KMS-11 (cell line): ENCODE data around the gene NXPH3.

Source experiments
- H2AFZ ChIP-seq: fragments of 200-600 bp; sonication (generic); 2 replicates; pipeline ENCODE4 v1.6.1; 2016; ENCODE audit warnings: antibody characterized with exemption, mixed run types, low read depth
- H3K27ac ChIP-seq: fragments of 200-600 bp; sonication (generic); 2 replicates; pipeline ENCODE4 v1.6.1; 2016; ENCODE audit warnings: mild to moderate bottlenecking, mixed run types
- H3K27me3 ChIP-seq: fragments of 200-600 bp; sonication (generic); 2 replicates; pipeline ENCODE4 v1.6.1; 2017; ENCODE audit warnings: mild to moderate bottlenecking, low read depth, mixed run types, moderate library complexity; ENCODE audit not compliant: insufficient read depth
- H3K36me3 ChIP-seq: fragments of 200-600 bp; sonication (generic); 2 replicates; pipeline ENCODE4 v1.6.1; 2017; ENCODE audit warnings: mild to moderate bottlenecking, mixed run types; ENCODE audit not compliant: insufficient read depth
- H3K4me1 ChIP-seq: fragments of 200-600 bp; sonication (generic); 2 replicates; pipeline ENCODE4 v1.6.1; 2016; ENCODE audit warnings: mild to moderate bottlenecking, low read depth, mixed run types; ENCODE audit not compliant: poor library complexity, severe bottlenecking
- H3K4me2 ChIP-seq: fragments of 200-600 bp; sonication (generic); 2 replicates; pipeline ENCODE4 v1.7.0; 2016; ENCODE audit warnings: mild to moderate bottlenecking, mixed run types
- H3K4me3 ChIP-seq: fragments of 200-600 bp; sonication (generic); IDR thresholded peaks from 2 replicates; pipeline ENCODE4 v1.6.1; 2017; ENCODE audit warnings: low read depth, low read length, mixed read lengths; ENCODE audit not compliant: insufficient read depth
- H3K79me2 ChIP-seq: fragments of 200-600 bp; sonication (generic); 2 replicates; pipeline ENCODE4 v1.6.1; 2016; ENCODE audit warnings: low read depth, mixed run types; ENCODE audit not compliant: insufficient read depth
- H3K9ac ChIP-seq: fragments of 200-600 bp; sonication (generic); 2 replicates; pipeline ENCODE4 v1.6.1; 2016; ENCODE audit warnings: mild to moderate bottlenecking, mixed run types
- H4K20me1 ChIP-seq: fragments of 200-600 bp; sonication (generic); 2 replicates; pipeline ENCODE4 v1.6.1; 2016; ENCODE audit warnings: mild to moderate bottlenecking, mixed run types; ENCODE audit not compliant: insufficient read depth
- TF ChIP-seq, protein P1 (sequence below): fragments of 200-600 bp; sonication (generic); conservative IDR thresholded peaks from 2 replicates; pipeline ENCODE4 v1.6.1; 2017; ENCODE audit warnings: low read depth, mild to moderate bottlenecking, antibody characterized with exemption, low read length, moderate library complexity, mixed read lengths

Gene NXPH3

DNA sequence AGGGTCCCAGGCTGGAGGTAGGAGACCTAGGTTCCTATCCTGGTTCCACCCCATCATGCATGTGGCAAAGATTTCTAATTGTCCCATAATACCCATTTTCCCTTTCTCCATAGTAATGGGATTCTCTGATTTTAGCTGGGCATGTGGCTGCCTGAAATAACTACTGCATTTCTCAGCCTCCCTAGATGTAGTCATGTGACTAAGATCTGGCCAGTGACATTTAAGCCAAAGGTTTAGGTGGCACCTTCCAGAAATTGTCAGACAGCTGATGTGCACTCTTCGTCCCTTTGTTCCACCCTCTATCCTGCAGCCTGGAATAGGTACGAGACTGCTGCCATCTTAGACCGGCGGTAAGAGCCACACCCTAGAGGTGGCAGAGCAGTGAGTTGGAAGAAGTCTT lies 8.2 kb downstream of the NXPH3 start:
- no peaks in the 10 kb centered on the region for H3K4me1 ChIP-seq
- no peak overlapping the region for H3K27ac ChIP-seq
- no peaks in the 10 kb centered on the region for H3K36me3 ChIP-seq
- H3K27me3 ChIP-seq = no peaks in the 10 kb centered on the region
- H4K20me1 ChIP-seq = no peaks in the 10 kb centered on the region
- H3K4me2 ChIP-seq = no peak overlapping the region
- no peak overlapping the region for H3K4me3 ChIP-seq
- H3K9ac ChIP-seq = no peak overlapping the region
- H2AFZ ChIP-seq = no peak overlapping the region
- no peaks in the 10 kb centered on the region for H3K79me2 ChIP-seq
- TF ChIP-seq, protein P1, sequence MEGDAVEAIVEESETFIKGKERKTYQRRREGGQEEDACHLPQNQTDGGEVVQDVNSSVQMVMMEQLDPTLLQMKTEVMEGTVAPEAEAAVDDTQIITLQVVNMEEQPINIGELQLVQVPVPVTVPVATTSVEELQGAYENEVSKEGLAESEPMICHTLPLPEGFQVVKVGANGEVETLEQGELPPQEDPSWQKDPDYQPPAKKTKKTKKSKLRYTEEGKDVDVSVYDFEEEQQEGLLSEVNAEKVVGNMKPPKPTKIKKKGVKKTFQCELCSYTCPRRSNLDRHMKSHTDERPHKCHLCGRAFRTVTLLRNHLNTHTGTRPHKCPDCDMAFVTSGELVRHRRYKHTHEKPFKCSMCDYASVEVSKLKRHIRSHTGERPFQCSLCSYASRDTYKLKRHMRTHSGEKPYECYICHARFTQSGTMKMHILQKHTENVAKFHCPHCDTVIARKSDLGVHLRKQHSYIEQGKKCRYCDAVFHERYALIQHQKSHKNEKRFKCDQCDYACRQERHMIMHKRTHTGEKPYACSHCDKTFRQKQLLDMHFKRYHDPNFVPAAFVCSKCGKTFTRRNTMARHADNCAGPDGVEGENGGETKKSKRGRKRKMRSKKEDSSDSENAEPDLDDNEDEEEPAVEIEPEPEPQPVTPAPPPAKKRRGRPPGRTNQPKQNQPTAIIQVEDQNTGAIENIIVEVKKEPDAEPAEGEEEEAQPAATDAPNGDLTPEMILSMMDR = no peak

DNA sequence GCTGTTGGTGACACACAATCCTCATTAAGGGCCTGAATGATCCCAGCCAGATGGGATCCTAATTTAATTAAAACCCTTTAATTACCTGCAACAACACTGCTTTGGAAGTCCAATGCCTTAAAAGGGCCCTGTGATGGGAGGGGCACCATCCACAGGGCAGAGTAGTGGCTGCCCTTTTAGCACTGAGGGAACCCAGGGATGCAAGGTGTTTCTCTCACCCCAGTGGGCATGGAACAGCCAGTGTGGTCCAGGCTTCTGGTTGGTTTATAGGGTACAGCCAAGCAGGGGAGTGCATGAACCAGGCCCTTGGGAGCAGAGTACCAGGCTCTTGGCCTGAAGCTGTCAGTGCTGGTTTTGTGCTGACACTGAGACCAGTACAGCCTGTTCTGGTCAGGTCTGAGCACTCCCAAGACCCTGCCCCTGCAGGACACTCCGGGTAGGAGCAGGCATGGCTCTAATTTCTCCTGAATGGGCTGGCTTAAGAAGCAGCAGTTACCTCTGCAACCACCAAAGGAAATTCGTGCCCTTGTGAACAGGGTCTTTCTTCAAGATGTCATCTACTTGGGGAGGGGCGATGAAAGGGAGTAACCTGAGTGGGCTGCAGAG lies 9.9 kb downstream of the NXPH3 start:
- Histone ChIP-seq H3K4me1 (no peaks in the 10 kb centered on the region), H3K4me2 (no peak overlapping the region), H3K36me3 (no peaks in the 10 kb centered on the region), H3K79me2 (no peaks in the 10 kb centered on the region), H3K4me3 (no peak overlapping the region), H3K27me3 (no peaks in the 10 kb centered on the region), H3K27ac (no peak overlapping the region), H2AFZ (no peak overlapping the region), H4K20me1 (no peaks in the 10 kb centered on the region), H3K9ac (no peak overlapping the region)
- TF ChIP-seq, protein P1 = 0 out of 2 replicates have a peak, but pooled peaks have one; percentile 24

DNA sequence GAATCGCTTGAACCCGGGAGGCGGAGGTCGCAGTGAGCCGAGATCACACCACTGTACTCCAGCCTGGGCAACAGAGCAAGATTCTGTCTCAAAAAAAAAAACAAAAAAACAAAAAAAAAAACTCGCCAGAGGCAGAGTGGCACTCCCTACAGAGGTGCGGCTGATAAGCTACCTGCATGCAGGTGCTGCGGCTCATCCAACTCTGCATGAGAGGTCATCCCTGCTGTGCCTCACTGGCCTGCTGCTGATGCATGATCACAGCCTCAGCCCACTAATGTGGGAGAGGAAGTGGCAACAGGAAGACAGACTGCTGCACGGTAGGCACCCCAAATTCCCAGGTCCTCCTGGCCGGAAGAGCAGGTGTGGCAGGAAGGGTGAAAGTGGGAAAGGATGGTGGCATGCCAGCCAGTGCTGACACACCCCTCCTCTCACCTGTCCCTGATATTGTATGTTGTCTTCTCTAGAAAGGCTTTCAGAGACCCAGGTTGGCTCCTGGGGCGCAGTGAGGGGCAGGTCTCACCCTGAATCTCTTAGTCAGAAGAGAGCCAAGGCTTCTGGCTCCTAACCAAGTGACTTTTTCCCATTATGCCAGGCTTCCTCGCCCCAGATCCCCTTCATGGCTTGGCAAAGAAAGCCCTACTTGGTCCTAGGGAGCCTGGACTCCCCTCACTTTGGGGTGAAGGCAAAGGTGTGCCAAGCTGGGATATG lies 11.8 kb downstream of the NXPH3 start:
- no peaks in the 10 kb centered on the region for H3K36me3 ChIP-seq
- H3K79me2 ChIP-seq = no peaks in the 10 kb centered on the region
- TF ChIP-seq, protein P1 = no peak
- no peak overlapping the region for H3K4me3 ChIP-seq
- H3K4me2 ChIP-seq = no peak overlapping the region
- H3K9ac ChIP-seq = no peak overlapping the region
- no peak overlapping the region for H2AFZ ChIP-seq
- H4K20me1 ChIP-seq = no peaks in the 10 kb centered on the region
- H3K27ac ChIP-seq = no peak overlapping the region
- H3K4me1 ChIP-seq = no peaks in the 10 kb centered on the region
- no peaks in the 10 kb centered on the region for H3K27me3 ChIP-seq

DNA sequence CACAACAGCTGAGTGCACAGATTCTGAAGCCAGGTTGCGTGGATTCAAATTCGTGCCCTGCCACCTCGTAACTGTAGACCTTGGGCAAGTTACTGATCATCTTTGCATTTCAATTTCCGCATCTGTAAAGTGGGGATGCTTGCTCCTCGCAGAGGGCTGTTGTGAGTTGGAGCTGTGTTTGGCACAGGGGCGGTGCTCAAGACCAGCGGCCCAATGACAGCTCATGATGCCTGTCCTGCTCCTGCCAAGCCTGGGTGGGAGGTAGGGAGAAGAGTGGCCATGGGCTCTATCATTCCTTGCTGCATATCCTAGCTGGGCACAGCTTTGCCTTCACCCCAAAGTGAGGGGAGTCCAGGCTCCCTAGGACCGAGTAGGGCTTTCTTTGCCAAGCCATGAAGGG lies 12.6 kb downstream of the NXPH3 start:
- Histone ChIP-seq H3K4me2 (no peak overlapping the region), H3K4me3 (no peak overlapping the region), H2AFZ (no peak overlapping the region), H3K36me3 (no peaks in the 10 kb centered on the region), H3K9ac (no peak overlapping the region), H3K27me3 (no peaks in the 10 kb centered on the region), H3K27ac (no peak overlapping the region), H3K4me1 (no peaks in the 10 kb centered on the region), H4K20me1 (no peaks in the 10 kb centered on the region), H3K79me2 (no peaks in the 10 kb centered on the region)
- TF ChIP-seq, protein P1 = no peak
